ENCODE data around the gene TMC7. TPM values are rescaled to one million over a fixed set of nuclear protein-coding genes. Genes with fewer than 3 reads are reported as not detected.

TMC7 gene
- total and polyA plus RNA-seq, 2 of the 8 experiments (the other 6 are each of a cell fraction or from before 2014, with no cell fraction given): 2.3 to 2.6 TPM

DNA sequence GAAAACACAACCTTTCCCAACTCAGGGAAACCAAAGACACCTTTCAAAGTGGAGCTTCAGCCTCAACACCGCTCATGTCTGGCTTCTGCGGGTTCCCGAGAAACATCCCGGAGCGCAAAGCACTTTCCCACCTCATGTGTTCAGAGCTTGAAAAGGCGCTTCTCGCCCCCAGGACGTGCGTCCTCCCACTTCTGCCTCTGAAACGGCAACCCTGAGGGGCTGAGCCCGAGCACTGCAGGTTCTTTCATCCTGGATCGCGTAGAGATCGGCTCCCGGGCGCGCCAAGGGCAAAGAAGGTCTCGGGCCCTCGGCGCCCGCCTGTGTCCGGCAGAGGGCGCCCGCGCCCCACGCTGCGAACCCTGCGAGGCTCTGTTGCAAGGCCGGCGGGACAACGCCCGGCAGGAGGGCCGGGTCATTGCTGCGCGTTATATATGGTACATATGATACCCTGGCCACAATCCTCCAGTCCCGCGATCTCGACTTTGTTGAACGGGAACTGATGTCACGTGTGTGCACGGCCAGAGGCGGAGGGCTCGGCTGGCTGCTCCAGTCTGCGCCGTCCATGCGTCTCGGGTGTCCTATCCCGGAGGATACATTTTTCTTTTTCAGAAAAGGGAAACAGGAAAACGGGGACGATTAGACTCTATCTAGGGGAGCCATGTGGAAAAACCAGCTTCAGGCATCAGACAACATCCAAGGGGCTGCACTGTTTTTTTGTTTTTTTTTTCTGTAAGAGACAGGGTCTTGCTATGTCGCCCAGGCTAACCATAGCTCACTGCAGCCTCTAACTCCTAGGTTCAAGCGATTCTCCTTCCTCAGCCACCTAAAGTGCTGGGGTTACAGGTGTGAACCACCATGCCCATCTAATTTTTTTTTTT is 102.8 kb downstream of the TMC7 start (continued):
- TF ChIP-seq EGR1 (IDR thresholded peaks at IDR 0.05; ENCODE audit: borderline replicate concordance, low read depth, low read length): no peak
- TF ChIP-seq CREB1 (IDR thresholded peaks at IDR 0.05): no peak
- no peak for TF ChIP-seq RNF2 (IDR thresholded peaks at IDR 0.05; ENCODE audit: borderline replicate concordance, low read depth, low read length, missing control alignments, poor library complexity, severe bottlenecking)
- no peak for TF ChIP-seq SRF (IDR thresholded peaks at IDR 0.05; ENCODE audit: low read depth, low read length)
- TF ChIP-seq TEAD4 (IDR thresholded peaks at IDR 0.05; ENCODE audit: low read depth, low read length): no peak
- no peak for TF ChIP-seq BACH1 (IDR thresholded peaks at IDR 0.05; ENCODE audit: low read length)
- TF ChIP-seq CHD7 (IDR thresholded peaks at IDR 0.05; ENCODE audit: insufficient replicate concordance, low read length): no peak

Measured in H1 (cell line).